Mucosa of stomach (tissue), 1 donor: ENCODE data around the gene SGSM1.

ENCODE experiments used
- H3K27me3 ChIP-seq: one replicate; pipeline ENCODE4 v1.7.0; 2013; ENCODE audit warnings: mild to moderate bottlenecking, low read length; ENCODE audit not compliant: control insufficient read depth, insufficient read depth
- H3K36me3 ChIP-seq: one replicate; pipeline ENCODE4 v1.7.0; 2013; ENCODE audit warnings: low read length; ENCODE audit not compliant: control insufficient read depth, insufficient read depth
- H3K4me1 ChIP-seq: one replicate; pipeline ENCODE4 v1.7.0; 2013; ENCODE audit warnings: mild to moderate bottlenecking, low read length; ENCODE audit not compliant: control insufficient read depth, insufficient read depth
- H3K4me3 ChIP-seq: one replicate; pipeline ENCODE4 v1.7.0; 2013; ENCODE audit warnings: low read length
- H3K9ac ChIP-seq: one replicate; pipeline ENCODE4 v1.7.0; 2013; ENCODE audit warnings: mild to moderate bottlenecking, low read length, moderate library complexity
- H3K9me3 ChIP-seq: one replicate; pipeline ENCODE4 v1.7.0; 2013; ENCODE audit warnings: mild to moderate bottlenecking, low read length, moderate library complexity; ENCODE audit not compliant: control insufficient read depth
- donor health status: Pancreatic carcinoma.

SGSM1 gene

GRCh38 chr22:24952837-24953383, 146.9 kb downstream of the SGSM1 start:
- Histone ChIP-seq H3K9me3 (no peaks in the 10 kb centered on the region), H3K27me3 (peaks cover 2% of the 10 kb centered on the region), H3K36me3 (no peaks in the 10 kb centered on the region), H3K9ac (peak overlapping the region; percentile 93), H3K4me1 (peaks cover 20% of the 10 kb centered on the region), H3K4me3 (peak overlapping the region; percentile 77)

DNA sequence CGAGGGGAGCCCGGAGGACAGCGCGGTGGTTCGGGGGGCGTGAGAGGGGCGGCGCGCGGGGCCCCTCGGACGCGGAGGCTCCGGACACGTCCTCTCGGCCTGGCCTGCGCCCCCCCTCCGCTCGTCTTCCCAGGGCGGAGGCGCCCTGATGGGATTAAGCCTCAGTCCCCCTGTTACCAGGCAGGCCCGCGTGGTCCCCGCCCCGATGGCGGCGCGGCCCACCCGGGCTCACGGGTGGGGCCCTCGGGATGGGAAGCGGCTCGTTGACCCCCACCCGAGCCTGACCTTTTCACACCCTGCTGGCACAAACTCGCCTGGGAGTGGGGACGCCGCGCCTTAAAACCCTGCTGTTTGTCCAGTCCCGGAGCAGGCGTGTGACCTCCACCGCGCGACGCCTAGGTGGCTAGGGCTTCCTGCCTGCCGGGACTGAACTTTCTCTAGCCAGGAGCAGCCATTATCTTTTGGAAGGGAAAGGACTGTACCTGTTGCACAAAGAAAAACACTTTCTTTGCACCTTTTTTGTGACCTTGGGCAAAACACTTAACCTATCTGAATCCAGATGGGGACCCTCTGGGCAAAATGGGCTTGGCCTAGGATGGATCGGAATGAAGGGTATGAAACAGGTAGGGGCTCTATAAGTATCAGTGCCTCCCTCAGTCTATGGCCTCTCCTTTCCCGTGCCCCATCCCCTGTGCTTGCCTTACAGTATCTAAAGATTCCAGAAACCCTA, 147.5 kb downstream of the SGSM1 start:
- peaks cover 20% of the 10 kb centered on the region for H3K4me1 ChIP-seq
- peaks cover 2% of the 10 kb centered on the region for H3K27me3 ChIP-seq
- H3K36me3 ChIP-seq = no peaks in the 10 kb centered on the region
- H3K9me3 ChIP-seq = no peaks in the 10 kb centered on the region
- peak overlapping the region; percentile 77 for H3K4me3 ChIP-seq
- H3K9ac ChIP-seq = peak overlapping the region; percentile 93

- peak overlapping the region; percentile 93 for H3K9ac ChIP-seq
- no peaks in the 10 kb centered on the region for H3K9me3 ChIP-seq
- no peaks in the 10 kb centered on the region for H3K36me3 ChIP-seq
- peaks cover 20% of the 10 kb centered on the region for H3K4me1 ChIP-seq
- peaks cover 2% of the 10 kb centered on the region for H3K27me3 ChIP-seq
- peak overlapping the region; percentile 77 for H3K4me3 ChIP-seq
These were observed 148.1 kb downstream of the SGSM1 start for GRCh38 chr22:24954114-24954463.

DNA sequence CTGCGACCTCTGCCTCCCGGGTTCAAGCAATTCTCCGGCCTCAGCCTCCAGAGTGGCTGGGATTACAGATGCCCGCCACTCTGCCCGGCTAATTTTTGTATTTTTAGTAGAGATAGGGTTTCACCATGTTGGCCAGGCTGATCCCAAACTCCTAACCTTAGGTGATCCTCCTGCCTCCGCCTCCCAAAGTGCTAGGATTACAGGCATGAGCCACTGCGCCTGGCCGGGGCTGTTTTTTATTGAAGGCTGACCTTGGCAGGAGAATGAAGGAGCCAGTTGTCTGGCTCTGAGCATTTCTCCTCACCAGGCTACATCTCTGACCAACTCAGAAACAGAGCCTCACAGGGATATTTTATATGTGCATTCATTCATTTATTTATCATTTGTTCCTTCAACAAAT, 148.8 kb downstream of the SGSM1 start:
- Histone ChIP-seq H3K9me3 (no peaks in the 10 kb centered on the region), H3K4me1 (peaks cover 20% of the 10 kb centered on the region), H3K36me3 (no peaks in the 10 kb centered on the region), H3K9ac (no peak overlapping the region), H3K4me3 (no peak overlapping the region), H3K27me3 (peaks cover 2% of the 10 kb centered on the region)

DNA sequence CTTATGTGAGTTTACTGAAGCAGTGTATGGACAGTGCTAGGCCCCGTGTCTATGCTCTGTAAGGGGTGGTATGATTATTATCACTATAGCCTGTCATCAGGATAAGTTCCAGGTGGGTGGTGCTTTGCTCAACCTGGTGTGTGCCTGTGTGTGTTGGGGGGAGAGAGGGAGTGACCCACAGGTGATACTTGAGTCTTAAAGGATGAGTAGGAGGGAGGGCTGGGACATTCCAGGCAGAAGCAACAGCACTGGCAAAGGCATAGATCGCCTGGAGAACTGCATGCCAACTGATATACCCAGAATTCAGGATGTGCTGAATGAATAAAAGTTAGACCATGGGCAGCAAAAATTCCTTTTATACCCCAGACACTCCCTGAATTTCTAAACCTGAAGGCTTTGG, 151.0 kb downstream of the SGSM1 start:
- peaks cover 20% of the 10 kb centered on the region for H3K4me1 ChIP-seq
- H3K36me3 ChIP-seq = no peaks in the 10 kb centered on the region
- no peak overlapping the region for H3K9ac ChIP-seq
- no peak overlapping the region for H3K4me3 ChIP-seq
- H3K9me3 ChIP-seq = no peaks in the 10 kb centered on the region
- H3K27me3 ChIP-seq = peaks cover 2% of the 10 kb centered on the region

DNA sequence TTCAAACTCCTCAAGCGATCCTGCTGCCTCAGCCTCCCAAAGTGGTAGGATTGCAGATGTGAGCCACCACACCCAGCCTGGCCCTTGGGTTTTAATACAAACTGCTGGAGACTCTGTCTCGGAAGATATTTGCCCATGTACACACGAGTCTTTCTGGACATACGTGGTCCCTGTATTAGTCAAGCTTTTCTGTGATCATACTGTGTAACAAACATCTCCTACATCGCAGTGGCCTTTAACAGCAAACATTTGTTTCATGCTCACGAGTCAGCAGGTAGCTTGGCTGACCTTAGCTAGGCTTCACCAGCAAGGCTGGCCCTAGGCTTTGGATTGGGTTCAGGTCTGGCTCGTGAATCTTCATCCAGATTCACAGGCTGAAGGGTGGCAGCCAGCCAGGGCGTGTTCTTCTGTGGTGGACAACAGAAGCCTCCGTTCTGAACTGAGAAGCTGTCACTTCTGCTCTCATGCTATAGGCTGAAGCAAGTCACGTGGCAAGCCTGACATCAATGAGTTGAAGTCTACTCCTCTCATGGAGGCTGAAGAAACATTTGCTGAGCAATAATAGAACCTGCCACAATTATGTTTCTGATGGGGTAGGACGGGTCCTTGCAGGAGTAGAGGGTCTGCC, 155.3 kb downstream of the SGSM1 start:
- H3K9ac ChIP-seq = no peak overlapping the region
- no peaks in the 10 kb centered on the region for H3K9me3 ChIP-seq
- H3K4me1 ChIP-seq = peaks cover 9% of the 10 kb centered on the region
- no peak overlapping the region for H3K4me3 ChIP-seq
- no peaks in the 10 kb centered on the region for H3K27me3 ChIP-seq
- no peaks in the 10 kb centered on the region for H3K36me3 ChIP-seq

DNA sequence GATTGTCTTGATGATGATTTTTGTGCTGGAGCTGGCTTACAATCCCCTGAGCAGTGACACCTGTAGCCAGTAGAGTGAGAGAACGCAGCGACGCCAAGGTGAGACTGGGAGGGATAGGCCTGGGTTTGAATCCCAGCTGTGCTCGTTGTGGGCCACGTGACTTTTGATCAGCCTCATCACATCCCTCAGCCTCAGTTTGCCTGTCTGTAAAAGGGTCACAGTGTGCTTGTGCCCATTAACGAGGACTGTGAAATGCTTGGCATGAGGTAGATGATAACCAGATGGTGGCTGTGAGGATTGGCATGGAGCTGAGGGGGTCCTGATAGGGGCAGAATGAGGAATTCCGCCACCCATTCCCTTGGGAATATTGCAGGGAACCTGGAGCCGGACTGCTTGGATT, 156.1 kb downstream of the SGSM1 start:
- H3K4me1 ChIP-seq = peaks cover 14% of the 10 kb centered on the region
- no peaks in the 10 kb centered on the region for H3K9me3 ChIP-seq
- no peaks in the 10 kb centered on the region for H3K27me3 ChIP-seq
- H3K36me3 ChIP-seq = no peaks in the 10 kb centered on the region
- H3K4me3 ChIP-seq = no peak overlapping the region
- H3K9ac ChIP-seq = no peak overlapping the region

DNA sequence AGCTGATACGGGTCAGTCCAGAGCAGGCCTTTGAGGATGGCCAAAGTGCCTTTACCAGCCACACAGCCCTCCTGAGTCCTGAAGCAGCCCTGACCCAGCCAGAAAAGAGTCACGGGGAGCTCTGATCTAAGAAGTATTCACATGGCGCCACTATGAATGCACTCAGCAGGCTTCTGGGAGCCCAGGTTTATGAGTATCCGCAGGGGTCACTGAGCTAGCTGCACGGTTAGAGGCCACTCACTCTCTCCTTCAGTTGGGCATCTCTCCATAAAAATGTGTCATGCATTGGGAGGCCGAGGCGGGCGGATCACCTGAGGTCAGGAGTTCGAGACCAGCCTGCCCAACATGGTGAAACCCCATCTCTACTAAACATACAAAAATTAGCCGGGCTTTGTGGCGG, 156.8 kb downstream of the SGSM1 start:
- Histone ChIP-seq H3K9ac (no peak overlapping the region), H3K4me1 (peaks cover 20% of the 10 kb centered on the region), H3K4me3 (no peak overlapping the region), H3K36me3 (no peaks in the 10 kb centered on the region), H3K9me3 (no peaks in the 10 kb centered on the region), H3K27me3 (no peaks in the 10 kb centered on the region)

- peaks cover 27% of the 10 kb centered on the region for H3K4me1 ChIP-seq
- no peaks in the 10 kb centered on the region for H3K36me3 ChIP-seq
- H3K4me3 ChIP-seq = no peak overlapping the region
- H3K9ac ChIP-seq = peak overlapping the region; percentile 3
- H3K9me3 ChIP-seq = no peaks in the 10 kb centered on the region
- H3K27me3 ChIP-seq = no peaks in the 10 kb centered on the region
These were observed 158.4 kb downstream of the SGSM1 start for GRCh38 chr22:24964441-24964840.

GRCh38 chr22:24965822-24966626, 160.0 kb downstream of the SGSM1 start:
- H3K4me1 ChIP-seq = peaks cover 41% of the 10 kb centered on the region
- H3K27me3 ChIP-seq = no peaks in the 10 kb centered on the region
- no peak overlapping the region for H3K9ac ChIP-seq
- no peaks in the 10 kb centered on the region for H3K36me3 ChIP-seq
- no peak overlapping the region for H3K4me3 ChIP-seq
- H3K9me3 ChIP-seq = no peaks in the 10 kb centered on the region

DNA sequence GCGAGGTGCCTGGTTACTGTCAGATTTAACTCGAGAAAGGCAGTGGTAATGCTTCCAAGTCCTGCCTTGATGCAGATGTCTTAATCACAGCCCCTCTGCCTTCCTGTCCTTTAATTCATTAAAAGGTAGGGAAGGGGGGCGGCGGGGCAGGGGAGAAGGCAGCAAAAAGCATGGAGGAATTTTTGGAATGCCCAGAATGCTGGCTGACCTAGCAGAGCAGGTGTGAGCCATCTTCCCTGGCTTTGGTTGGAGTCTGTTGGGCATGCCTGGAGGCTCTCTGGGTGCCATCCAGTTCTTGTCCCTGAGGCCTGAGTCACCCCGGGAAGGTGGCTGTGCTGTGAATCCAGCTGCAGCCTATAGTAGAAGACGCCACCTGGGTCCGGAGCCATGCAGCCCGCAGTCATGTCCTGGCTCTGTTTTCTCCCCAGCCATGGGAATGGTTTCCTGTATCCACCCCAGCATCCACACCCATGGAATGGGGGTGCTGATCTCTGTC, 162.1 kb downstream of the SGSM1 start:
- H3K9ac ChIP-seq = no peak overlapping the region
- H3K27me3 ChIP-seq = no peaks in the 10 kb centered on the region
- no peaks in the 10 kb centered on the region for H3K9me3 ChIP-seq
- peaks cover 45% of the 10 kb centered on the region for H3K4me1 ChIP-seq
- H3K4me3 ChIP-seq = no peak overlapping the region
- H3K36me3 ChIP-seq = no peaks in the 10 kb centered on the region
